Calu3 (cell line): ENCODE data around the gene CLDN5. TPM values are rescaled to one million over a fixed set of nuclear protein-coding genes. Genes with fewer than 3 reads are reported as not detected.

Source experiments
- BruUV-seq: library from RNA; stranded (reverse); fragments of 400-500 nt; replicated peaks from 2 replicates; lab custom pipeline; 2021; lab: Mats Ljungman, UMichigan
- CTCF ChIA-PET: fragments of 300-600 bp; sonication (Branson Sonifier 250); formaldehyde crosslinking; loops from one replicate; lab custom pipeline; 2022; ENCODE audit warnings: antibody characterized with exemption; lab: Charles Lee
- DNase-seq: peaks from one replicate; pipeline ENCODE4 v3.0.0; 2022
- H3K27ac Mint-ChIP-seq: one replicate; pipeline ENCODE4 v1.8.0; 2022; ENCODE audit warnings: mixed read lengths; ENCODE audit not compliant: unreplicated experiment
- H3K27me3 Mint-ChIP-seq: one replicate; pipeline ENCODE4 v1.8.0; 2022; ENCODE audit warnings: mixed read lengths; ENCODE audit not compliant: unreplicated experiment
- H3K36me3 Mint-ChIP-seq: one replicate; pipeline ENCODE4 v1.8.0; 2022; ENCODE audit warnings: mild to moderate bottlenecking, moderate library complexity, mixed read lengths; ENCODE audit not compliant: insufficient read depth, unreplicated experiment
- H3K4me1 Mint-ChIP-seq: one replicate; pipeline ENCODE4 v1.8.0; 2022; ENCODE audit warnings: mild to moderate bottlenecking, low read depth, mixed read lengths; ENCODE audit not compliant: unreplicated experiment
- H3K4me3 Mint-ChIP-seq: one replicate; pipeline ENCODE4 v1.8.0; 2022; ENCODE audit warnings: mild to moderate bottlenecking, low read depth, moderate library complexity, mixed read lengths; ENCODE audit not compliant: unreplicated experiment
- H3K9me3 Mint-ChIP-seq: one replicate; pipeline ENCODE4 v1.8.0; 2022; ENCODE audit warnings: low read depth, mixed read lengths; ENCODE audit not compliant: unreplicated experiment
- intact Hi-C: fragments of 100-400 bp; cut with micrococcal nuclease; formaldehyde crosslinking; loops from one replicate; pipeline ENCODE4 v1.10.0; 2022; ENCODE audit not compliant: unreplicated experiment
- total RNA-seq: library from RNA; stranded (reverse); gene quantifications from 2 replicates; pipeline ENCODE4 v1.2.3, GENCODE V29; 2022
- TF ChIP-seq, protein P1 (sequence below): fragments of 200-600 bp; IDR thresholded peaks from one replicate; pipeline ENCODE4 v1.8.0; 2022; ENCODE audit warnings: antibody characterized with exemption; ENCODE audit not compliant: unreplicated experiment

The CLDN5 gene
- total RNA-seq, 1 experiment from 2014 or later = not detected

DNA sequence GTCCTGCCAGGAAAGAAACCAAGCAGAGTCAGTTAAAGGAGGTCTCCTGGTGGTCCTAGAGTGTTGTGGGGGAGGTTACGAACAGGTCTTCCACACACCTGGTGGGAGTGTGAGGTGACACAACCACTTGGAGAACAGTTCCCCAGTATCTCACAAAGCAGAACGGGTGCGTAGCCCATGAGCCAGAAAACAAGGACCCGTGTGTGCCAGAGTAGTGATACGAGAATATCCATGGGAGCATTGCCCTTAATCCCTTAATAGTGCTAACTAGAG is 21.7 kb upstream of the CLDN5 start:
- Mint-ChIP-seq H3K27me3 (peaks cover 61% of the 10 kb centered on the region), H3K36me3 (peaks cover 5% of the 10 kb centered on the region), H3K9me3 (no peaks in the 10 kb centered on the region), H3K4me3 (no peak overlapping the region), H3K27ac (no peak overlapping the region), H3K4me1 (no peaks in the 10 kb centered on the region)
- DNase-seq = no peak
- BruUV-seq = no TSS peak
- CTCF ChIA-PET = no interaction called here
- intact Hi-C loops = no loop called here
- TF ChIP-seq, protein P1, sequence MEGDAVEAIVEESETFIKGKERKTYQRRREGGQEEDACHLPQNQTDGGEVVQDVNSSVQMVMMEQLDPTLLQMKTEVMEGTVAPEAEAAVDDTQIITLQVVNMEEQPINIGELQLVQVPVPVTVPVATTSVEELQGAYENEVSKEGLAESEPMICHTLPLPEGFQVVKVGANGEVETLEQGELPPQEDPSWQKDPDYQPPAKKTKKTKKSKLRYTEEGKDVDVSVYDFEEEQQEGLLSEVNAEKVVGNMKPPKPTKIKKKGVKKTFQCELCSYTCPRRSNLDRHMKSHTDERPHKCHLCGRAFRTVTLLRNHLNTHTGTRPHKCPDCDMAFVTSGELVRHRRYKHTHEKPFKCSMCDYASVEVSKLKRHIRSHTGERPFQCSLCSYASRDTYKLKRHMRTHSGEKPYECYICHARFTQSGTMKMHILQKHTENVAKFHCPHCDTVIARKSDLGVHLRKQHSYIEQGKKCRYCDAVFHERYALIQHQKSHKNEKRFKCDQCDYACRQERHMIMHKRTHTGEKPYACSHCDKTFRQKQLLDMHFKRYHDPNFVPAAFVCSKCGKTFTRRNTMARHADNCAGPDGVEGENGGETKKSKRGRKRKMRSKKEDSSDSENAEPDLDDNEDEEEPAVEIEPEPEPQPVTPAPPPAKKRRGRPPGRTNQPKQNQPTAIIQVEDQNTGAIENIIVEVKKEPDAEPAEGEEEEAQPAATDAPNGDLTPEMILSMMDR = no peak

DNA sequence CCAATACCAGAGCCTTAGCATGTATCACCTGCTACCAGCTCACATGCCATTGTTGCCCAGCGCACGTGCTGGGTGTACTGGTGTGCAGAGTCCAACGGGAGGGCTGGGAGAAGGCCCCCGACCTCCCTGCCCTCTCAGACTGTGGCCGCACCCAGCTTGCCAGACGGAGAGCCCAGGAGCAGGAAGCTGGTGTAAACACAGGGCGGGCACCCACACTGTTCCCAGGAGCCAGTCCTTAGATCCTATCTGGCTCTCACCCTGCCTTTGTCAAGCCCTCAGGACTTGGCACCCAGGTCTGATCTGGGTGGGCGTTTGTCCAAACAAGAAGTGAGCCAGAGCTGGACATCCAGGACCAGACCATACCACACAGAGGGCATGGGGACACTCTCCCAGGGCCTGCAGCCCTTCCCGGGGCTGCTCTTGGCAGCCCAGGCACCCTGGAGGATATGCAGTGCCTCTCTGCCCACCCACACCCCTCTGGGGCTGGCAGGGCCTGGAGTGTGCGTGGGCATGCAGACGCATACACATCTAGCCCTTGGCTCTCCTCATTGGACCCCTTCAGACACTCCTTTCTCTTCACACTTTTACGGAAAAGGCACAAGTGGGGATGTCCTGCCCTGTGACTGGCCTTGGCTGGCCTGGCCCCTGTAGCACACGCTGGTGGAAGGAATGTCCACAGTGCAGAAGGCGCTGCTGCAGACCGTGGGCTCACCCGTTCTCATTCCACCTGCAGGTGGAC is 19.9 kb upstream of the CLDN5 start:
- TF ChIP-seq, protein P1 = no peak
- Mint-ChIP-seq H3K27ac (no peak overlapping the region), H3K27me3 (peaks cover 60% of the 10 kb centered on the region), H3K4me1 (no peaks in the 10 kb centered on the region), H3K4me3 (no peak overlapping the region), H3K9me3 (no peaks in the 10 kb centered on the region), H3K36me3 (peaks cover 5% of the 10 kb centered on the region)
- intact Hi-C loops = no loop called here
- CTCF ChIA-PET = no interaction called here
- BruUV-seq = no TSS peak
- DNase-seq = no peak

DNA sequence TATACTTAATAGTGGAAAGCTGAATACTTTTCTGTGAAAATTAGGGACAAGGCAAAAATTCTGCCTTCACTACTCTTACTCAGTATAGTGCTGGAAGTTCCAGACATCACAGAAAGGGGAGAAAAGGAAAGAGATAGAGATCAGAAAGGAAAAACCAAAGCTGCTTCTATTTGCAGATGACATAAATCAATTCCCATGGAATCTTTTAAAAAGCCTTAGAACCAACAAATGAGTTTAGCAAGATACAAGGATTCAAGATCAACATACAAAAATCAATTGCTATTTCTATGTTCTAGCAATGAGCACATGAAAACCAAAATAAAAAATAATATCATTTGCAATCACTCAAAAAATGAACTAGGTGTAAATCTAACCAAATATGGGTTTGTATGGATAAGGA is 16.2 kb upstream of the CLDN5 start:
- H3K9me3 Mint-ChIP-seq = no peaks in the 10 kb centered on the region
- BruUV-seq = no TSS peak
- intact Hi-C loops = no loop called here
- H3K4me1 Mint-ChIP-seq = no peaks in the 10 kb centered on the region
- H3K27ac Mint-ChIP-seq = no peak overlapping the region
- no peak for DNase-seq
- CTCF ChIA-PET = no interaction called here
- H3K4me3 Mint-ChIP-seq = no peak overlapping the region
- no peaks in the 10 kb centered on the region for H3K36me3 Mint-ChIP-seq
- TF ChIP-seq, protein P1 = no peak
- H3K27me3 Mint-ChIP-seq = peaks cover 56% of the 10 kb centered on the region

DNA sequence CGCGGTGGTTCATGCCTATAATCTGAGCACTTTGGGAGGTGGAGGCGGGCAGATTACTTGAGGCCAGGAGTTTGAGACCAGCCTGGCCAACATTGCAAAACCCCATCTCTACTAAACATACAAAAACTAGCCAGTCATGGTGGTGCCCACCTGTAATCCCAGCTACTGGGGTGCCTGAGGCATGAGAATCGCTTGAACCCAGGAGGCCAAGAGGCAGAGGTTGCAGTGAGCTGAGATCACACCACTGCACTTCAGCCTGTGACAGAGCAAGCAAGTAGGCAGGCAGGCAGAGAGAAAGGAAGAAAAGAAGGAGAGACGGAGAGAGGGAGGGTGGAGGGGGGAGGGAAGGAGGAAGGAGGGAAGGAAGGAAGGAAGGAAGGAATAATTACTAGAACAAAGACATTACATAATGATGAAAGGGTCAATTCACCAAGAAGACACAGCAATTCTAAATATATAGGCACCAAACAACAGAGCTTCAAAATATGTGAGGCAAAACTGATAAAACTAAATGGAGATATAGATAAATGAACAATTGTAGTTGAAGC is 13.8 kb upstream of the CLDN5 start:
- BruUV-seq = no TSS peak
- no peaks in the 10 kb centered on the region for H3K36me3 Mint-ChIP-seq
- no peaks in the 10 kb centered on the region for H3K4me1 Mint-ChIP-seq

More for the DNA sequence above, 13.8 kb upstream of the CLDN5 start:
- H3K27ac Mint-ChIP-seq = no peak overlapping the region
- no peak for DNase-seq
- intact Hi-C loops = no loop called here
- H3K4me3 Mint-ChIP-seq = no peak overlapping the region
- H3K27me3 Mint-ChIP-seq = peaks cover 44% of the 10 kb centered on the region
- TF ChIP-seq, protein P1 = no peak
- CTCF ChIA-PET = no interaction called here
- no peaks in the 10 kb centered on the region for H3K9me3 Mint-ChIP-seq
